ENCODE results near the gene DAPP1. TPM values are rescaled to one million over a fixed set of nuclear protein-coding genes. Genes with fewer than 3 reads are reported as not detected.
"Not testable (repeated sequence)": the region's sequence is repeated elsewhere in the genome, so short reads cannot be mapped to it uniquely, and the experiment has no call there.

The DAPP1 gene
- total RNA-seq, 1 donor from 2014 or later: not detected

DNA sequence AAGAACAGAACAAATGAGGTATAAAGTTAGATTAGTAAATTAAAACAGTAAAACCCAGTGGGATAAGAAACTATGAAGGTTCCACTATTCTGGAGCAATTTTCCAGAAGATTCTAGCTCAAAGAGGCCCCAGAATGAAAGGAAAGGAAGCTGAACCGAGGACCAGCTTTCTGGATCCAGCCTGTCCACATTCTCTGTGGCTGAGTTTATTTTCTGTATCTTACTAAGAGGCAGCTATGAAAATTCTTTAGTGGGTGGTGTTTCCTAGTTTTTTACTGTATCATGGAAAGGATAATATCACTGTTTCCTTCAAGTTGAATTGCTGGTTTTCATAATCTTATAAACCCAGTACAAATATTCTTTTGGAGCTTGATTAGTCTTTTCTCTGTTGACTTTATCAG is 11.8 kb downstream of the DAPP1 start:
- DNase-seq (ENCODE audit: low spot score): no peak
- no peaks in the 10 kb centered on the region for H3K27me3 Mint-ChIP-seq (ENCODE audit: insufficient read depth, low read depth)
- Histone ChIP-seq H3K4me1 (no peaks in the 10 kb centered on the region), H4K20me1 (ENCODE audit: low read depth) (no peaks in the 10 kb centered on the region), H3K79me2 (ENCODE audit: low read depth) (no peaks in the 10 kb centered on the region), H3K9me3 (ENCODE audit: low read depth) (no peaks in the 10 kb centered on the region), H3K4me2 (no peak overlapping the region), H3F3A (ENCODE audit: low read depth) (no peaks in the 10 kb centered on the region), H3K27me3 (no peaks in the 10 kb centered on the region), H2AFZ (replicated peaks) (no peak overlapping the region), H3K9ac (no peak overlapping the region), H3K36me3 (no peaks in the 10 kb centered on the region), H3K27ac (no peak overlapping the region), H3K4me3 (no peak overlapping the region)
- no peaks in the 10 kb centered on the region for H3K36me3 Mint-ChIP-seq
- H3K4me3 Mint-ChIP-seq: no peak overlapping the region
- peaks cover 6% of the 10 kb centered on the region for H3K4me1 Mint-ChIP-seq
- H3K9me3 Mint-ChIP-seq: no peaks in the 10 kb centered on the region
- no peak overlapping the region for H3K27ac Mint-ChIP-seq
- TF ChIP-seq EZH2 (IDR thresholded peaks at IDR 0.05) (no peak), EZH2phosphoT487 (IDR thresholded peaks at IDR 0.05) (no peak), CTCF (IDR thresholded peaks at IDR 0.05) (no peak)

GRCh38 chr4:99830051-99830450 is 13.4 kb downstream of the DAPP1 start:
- H3K27ac ChIP-seq; H3K9ac ChIP-seq; H3K36me3 Mint-ChIP-seq; H3K27me3 ChIP-seq; H3K4me3 ChIP-seq; H3K4me1 Mint-ChIP-seq; H3K27ac Mint-ChIP-seq; H3K4me3 Mint-ChIP-seq; H4K20me1 ChIP-seq (ENCODE audit: low read depth); H3K9me3 Mint-ChIP-seq; H3K4me2 ChIP-seq; H3F3A ChIP-seq (ENCODE audit: low read depth); DNase-seq (ENCODE audit: low spot score); H3K9me3 ChIP-seq (ENCODE audit: low read depth); H3K79me2 ChIP-seq (ENCODE audit: low read depth); H3K27me3 Mint-ChIP-seq (ENCODE audit: insufficient read depth, low read depth); H3K36me3 ChIP-seq; H2AFZ ChIP-seq (replicated peaks); H3K4me1 ChIP-seq: not testable (repeated sequence)

DNA sequence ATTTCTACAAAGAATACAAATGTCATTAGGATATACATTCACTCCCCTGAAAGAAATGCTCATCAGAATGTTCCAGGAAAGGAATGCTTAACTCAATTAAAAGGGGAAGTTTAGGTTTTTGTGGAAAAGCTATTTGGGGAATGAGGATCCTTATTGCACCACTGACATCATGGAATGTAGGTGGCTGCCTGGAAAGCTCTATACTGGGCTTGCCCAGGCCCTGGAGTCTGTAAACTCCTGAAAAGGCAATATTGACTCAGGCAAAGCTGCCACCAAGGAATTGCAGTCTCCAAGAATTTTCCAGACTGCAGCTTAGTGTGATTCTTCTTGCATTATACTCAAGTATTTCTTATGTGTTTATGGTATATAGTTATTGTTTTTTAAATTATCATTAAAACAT is 15.7 kb downstream of the DAPP1 start:
- H3K27me3 ChIP-seq: no peaks in the 10 kb centered on the region
- DNase-seq (ENCODE audit: low spot score): no peak
- no peaks in the 10 kb centered on the region for H3K4me1 ChIP-seq
- H3K27ac ChIP-seq: no peak overlapping the region
- H3K9me3 ChIP-seq (ENCODE audit: low read depth): no peaks in the 10 kb centered on the region
- no peaks in the 10 kb centered on the region for H3F3A ChIP-seq (ENCODE audit: low read depth)
- H3K4me3 Mint-ChIP-seq: no peak overlapping the region
- H3K9me3 Mint-ChIP-seq: no peaks in the 10 kb centered on the region
- no peaks in the 10 kb centered on the region for H3K4me1 Mint-ChIP-seq
- no peak overlapping the region for H3K9ac ChIP-seq
- H3K79me2 ChIP-seq (ENCODE audit: low read depth): no peaks in the 10 kb centered on the region
- H3K27me3 Mint-ChIP-seq (ENCODE audit: insufficient read depth, low read depth): no peaks in the 10 kb centered on the region
- H3K36me3 ChIP-seq: no peaks in the 10 kb centered on the region
- TF ChIP-seq EZH2phosphoT487 (IDR thresholded peaks at IDR 0.05): no peak
- no peak for TF ChIP-seq EZH2 (IDR thresholded peaks at IDR 0.05)
- no peak for TF ChIP-seq CTCF (IDR thresholded peaks at IDR 0.05)
- H4K20me1 ChIP-seq (ENCODE audit: low read depth): no peaks in the 10 kb centered on the region
- H2AFZ ChIP-seq (replicated peaks): no peak overlapping the region
- H3K4me2 ChIP-seq: no peak overlapping the region
- no peaks in the 10 kb centered on the region for H3K36me3 Mint-ChIP-seq
- no peak overlapping the region for H3K4me3 ChIP-seq
- no peak overlapping the region for H3K27ac Mint-ChIP-seq

GRCh38 chr4:99832758-99833157 is 16.1 kb downstream of the DAPP1 start:
- Mint-ChIP-seq H3K4me3 (no peak overlapping the region), H3K4me1 (no peaks in the 10 kb centered on the region), H3K27ac (no peak overlapping the region), H3K36me3 (no peaks in the 10 kb centered on the region), H3K9me3 (no peaks in the 10 kb centered on the region), H3K27me3 (ENCODE audit: insufficient read depth, low read depth) (no peaks in the 10 kb centered on the region)
- Histone ChIP-seq H3K9ac (no peak overlapping the region), H3K9me3 (ENCODE audit: low read depth) (no peaks in the 10 kb centered on the region), H3K79me2 (ENCODE audit: low read depth) (no peaks in the 10 kb centered on the region), H2AFZ (replicated peaks) (no peak overlapping the region), H3F3A (ENCODE audit: low read depth) (no peaks in the 10 kb centered on the region), H3K27ac (no peak overlapping the region), H3K4me2 (no peak overlapping the region), H3K36me3 (no peaks in the 10 kb centered on the region), H3K27me3 (no peaks in the 10 kb centered on the region), H4K20me1 (ENCODE audit: low read depth) (no peaks in the 10 kb centered on the region), H3K4me3 (no peak overlapping the region), H3K4me1 (no peaks in the 10 kb centered on the region)
- DNase-seq (ENCODE audit: low spot score): no peak
- no peak for TF ChIP-seq CTCF (IDR thresholded peaks at IDR 0.05)
- TF ChIP-seq EZH2phosphoT487 (IDR thresholded peaks at IDR 0.05): no peak
- no peak for TF ChIP-seq EZH2 (IDR thresholded peaks at IDR 0.05)

All from neural progenitor cell (in vitro differentiated cells).